Sciatic nerve (tissue), 2 donors: ENCODE data around the gene ARHGAP18. TPM values are rescaled to one million over a fixed set of nuclear protein-coding genes. Genes with fewer than 3 reads are reported as not detected.

ENCODE experiments used
- ATAC-seq: fragments of 200-7000 bp; cut with Tn5 transposase; one replicate; pipeline ENCODE4 v1.9.1; 2020; ENCODE audit warnings: mild to moderate bottlenecking, moderate library complexity
- DNase-seq: peaks from one replicate; pipeline ENCODE4 v3.0.0-alpha.2; 2020; ENCODE audit warnings: low spot score
- intact Hi-C: fragments of 100-400 bp; cut with DNase I; formaldehyde crosslinking; loops from one replicate; pipeline ENCODE4 v1.14.2; 2022
- total RNA-seq: library from RNA; stranded (reverse); fragmentation: NEBNext Ultra II Directional; extraction: Animal tissue kit (Norgen Biotek cat#: 25700); gene quantifications from one replicate; pipeline ENCODE4 v1.2.1, GENCODE V29; 2021
- donor health status: DM: no; HTN: no; CAD: no.
- donor health status: DM: no; HTN: no; CAD: no.

Gene ARHGAP18, protein sequence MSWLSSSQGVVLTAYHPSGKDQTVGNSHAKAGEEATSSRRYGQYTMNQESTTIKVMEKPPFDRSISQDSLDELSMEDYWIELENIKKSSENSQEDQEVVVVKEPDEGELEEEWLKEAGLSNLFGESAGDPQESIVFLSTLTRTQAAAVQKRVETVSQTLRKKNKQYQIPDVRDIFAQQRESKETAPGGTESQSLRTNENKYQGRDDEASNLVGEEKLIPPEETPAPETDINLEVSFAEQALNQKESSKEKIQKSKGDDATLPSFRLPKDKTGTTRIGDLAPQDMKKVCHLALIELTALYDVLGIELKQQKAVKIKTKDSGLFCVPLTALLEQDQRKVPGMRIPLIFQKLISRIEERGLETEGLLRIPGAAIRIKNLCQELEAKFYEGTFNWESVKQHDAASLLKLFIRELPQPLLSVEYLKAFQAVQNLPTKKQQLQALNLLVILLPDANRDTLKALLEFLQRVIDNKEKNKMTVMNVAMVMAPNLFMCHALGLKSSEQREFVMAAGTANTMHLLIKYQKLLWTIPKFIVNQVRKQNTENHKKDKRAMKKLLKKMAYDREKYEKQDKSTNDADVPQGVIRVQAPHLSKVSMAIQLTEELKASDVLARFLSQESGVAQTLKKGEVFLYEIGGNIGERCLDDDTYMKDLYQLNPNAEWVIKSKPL
- total RNA-seq: 18.2 TPM

DNA sequence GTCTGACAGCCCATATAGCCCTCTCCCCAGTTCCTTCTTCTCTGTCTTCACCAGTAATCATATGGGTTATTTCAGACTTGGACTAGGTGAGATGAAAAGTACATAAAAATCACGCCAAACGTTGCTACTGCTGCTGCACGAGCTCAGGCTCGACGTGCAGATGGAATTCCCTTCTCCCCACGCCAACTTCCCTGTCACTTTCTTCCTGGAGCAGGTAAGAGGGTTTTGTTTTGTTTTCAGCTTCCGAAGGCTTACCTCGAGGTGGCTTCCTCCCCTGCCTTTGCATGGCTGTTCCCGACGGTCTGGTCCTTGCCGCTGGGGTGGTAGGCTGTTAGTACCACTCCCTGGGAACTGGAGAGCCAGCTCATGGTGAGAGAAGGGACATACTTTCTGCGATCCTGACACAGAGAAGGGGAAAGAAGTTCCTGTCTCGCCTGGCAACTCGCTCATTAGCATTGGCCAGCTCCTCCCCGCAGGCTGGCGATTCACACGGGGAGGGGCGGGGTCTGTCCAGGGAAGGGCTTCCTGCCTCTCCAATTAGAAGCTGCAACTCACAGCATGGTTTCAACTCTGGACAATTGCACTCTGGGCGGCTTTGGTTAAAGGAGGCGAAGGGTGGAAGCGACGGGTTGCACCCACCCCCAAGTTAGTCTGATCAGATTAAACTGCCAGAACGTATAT lies at the start of gene ARHGAP18:
Gene ARHGAP18 (minus strand): TSS at position 409 of the 681 bp plus-strand sequence. CDS start 41 bp downstream, at position 368.
- intact Hi-C loops: no loop called here
- DNase-seq (peak; percentile 92), ATAC-seq (peak; percentile 97)

DNA sequence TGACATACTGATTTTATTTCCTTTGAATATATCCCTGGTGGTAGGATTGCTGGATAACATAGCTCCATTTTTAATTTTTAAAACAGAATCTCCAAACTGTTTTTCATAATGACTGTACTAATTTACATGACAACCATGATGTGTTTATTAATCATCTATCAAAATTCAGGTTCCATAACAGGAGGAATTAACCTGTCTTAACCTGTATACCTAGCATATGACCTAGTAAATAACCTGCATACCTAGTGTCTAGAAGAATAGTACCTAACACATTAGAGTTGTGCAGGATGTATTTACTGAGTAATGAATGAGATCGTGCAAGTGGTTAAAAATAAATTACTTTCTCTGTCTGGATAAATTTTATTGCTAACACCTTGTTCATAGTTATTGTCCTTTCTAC lies 45.8 kb upstream of the ARHGAP18 start:
- no peak for DNase-seq
- no peak for ATAC-seq
- intact Hi-C loops: no loop called here

DNA sequence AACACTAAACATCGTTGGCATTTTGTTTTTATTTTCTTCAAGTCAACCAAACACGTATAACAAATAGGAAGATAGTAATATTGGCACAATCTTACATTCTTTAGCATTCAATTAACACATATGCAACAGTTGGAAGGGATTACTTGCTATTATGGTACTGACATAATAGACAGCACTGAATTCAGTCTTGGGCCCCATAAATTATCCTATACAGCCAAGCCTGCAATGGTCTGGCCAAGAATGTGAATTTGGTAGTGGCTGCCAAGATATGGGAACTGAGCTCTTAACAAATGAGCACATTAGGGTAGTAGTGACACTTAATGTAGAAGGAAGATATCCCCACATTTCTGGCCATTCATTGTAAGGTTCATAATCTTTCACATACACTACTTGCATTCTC lies 44.8 kb upstream of the ARHGAP18 start:
- intact Hi-C loops: no loop called here
- DNase-seq: no peak
- no peak for ATAC-seq

DNA sequence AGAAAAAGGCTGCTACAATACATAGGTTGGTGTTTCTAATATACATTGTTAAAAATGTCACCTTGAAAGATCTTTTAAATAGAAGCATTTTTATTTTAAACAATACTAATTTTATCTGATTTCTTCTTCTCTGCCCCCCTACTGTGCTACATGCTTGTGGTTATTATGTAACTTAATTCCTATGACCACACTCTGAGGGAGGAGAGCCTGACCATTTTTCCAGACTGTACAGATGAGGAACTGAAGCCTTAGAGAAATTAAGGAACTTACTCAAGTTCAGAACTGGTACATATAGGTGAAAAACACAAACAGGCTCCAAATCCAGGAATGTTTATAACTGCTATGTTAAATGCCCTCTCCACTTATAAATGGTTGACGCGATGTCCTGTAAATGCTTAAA lies 43.4 kb upstream of the ARHGAP18 start:
- intact Hi-C loops: no loop called here
- ATAC-seq: no peak

DNA sequence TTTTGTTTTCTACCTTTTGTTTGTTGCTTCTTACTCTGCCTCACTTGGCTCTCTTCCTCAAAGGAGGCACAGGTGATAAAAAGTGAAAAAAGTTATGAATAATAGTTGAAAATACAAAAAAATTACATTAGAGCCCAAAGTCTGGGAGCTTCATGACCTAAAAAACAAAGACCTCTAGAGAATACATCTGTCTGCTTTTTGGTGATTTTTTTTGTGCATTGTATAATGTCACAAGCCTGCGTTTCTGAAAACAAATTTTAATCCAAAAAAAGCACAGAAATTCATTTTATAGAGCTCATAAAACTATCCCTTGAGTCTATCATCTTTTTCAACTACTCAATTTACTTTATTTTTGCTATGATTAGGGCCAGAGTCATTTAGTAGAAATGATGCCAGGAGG lies 41.4 kb upstream of the ARHGAP18 start:
- intact Hi-C loops: no loop called here
- DNase-seq (no peak), ATAC-seq (no peak)

More for the DNA sequence above, 43.4 kb upstream of the ARHGAP18 start:
- DNase-seq: no peak

DNA sequence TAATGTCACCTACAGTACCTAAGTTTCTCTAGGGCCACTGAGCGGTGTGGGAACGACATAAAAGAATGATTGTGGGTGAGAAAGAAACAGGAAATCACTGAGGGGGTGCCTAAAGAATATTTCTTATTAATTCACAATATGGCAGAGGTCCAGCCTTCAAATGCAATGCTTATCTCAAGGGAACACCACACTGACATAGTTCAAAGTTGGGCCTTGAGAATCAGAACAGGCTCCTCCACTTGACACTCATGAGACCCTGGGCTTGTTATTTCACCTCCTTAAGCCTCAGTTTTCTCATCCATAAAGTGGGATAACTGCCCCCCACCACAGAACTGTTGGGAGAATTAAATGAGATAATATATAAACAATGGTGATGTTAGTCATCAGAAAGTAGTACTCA lies 40.4 kb upstream of the ARHGAP18 start:
- DNase-seq: no peak
- ATAC-seq: no peak
- intact Hi-C loops: no loop called here

DNA sequence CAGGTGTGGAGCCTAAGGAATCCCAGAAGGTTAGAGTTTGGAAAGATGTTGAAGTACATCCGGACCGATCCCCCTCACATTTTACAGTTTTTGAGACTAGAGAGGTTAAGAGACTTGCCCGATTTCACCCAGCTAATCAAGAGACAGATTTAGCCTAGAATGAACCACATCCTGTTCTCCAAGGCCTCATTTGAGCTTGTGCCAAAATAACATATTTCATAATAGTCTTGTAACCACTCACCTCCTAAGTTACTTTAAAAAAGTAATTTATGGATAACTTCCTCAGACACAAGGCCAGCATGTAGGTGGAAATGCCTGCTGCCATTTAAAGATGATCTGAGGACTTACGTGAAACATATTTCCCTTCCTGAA lies 39.8 kb upstream of the ARHGAP18 start:
- ATAC-seq (peak; percentile 80), DNase-seq (no peak)
- intact Hi-C loops: no loop called here

DNA sequence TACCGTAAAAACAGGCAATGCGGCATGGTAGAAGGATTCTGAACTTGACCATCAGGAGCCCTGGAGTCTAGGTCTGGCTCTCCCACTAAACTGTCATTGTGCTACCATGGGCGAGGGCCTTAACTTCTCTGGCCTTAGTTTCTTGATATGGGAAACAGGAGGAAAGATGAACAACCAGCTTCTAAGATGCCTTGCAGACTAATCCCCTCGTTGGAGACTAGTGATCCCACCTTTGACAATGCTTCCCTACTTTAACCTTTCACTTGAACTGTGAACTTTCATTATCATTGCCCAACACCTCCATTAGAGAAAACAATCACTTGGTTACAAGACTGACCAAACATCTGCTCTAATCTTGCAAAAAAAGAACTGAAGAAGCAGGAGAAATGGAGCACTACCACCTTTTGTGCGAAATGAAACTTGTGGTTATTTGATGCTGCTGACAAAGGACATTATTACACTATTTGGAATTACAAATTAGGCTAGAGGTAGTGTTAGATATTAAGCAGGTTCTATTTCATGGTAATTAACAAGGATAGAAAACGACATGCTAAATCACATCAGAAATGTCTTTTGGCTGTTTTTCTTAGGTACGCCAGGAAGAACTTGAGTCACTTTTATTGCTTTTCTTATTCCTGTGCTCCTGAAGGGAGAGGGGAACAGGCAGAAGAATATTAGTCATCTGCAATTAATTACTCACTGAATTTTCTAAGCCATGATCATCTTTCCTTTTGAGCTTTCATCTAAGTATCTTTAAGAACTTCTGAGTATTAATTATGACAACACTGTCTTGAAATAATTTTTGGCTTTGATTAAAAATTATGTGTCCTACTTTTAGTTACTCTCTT lies 39.1 kb upstream of the ARHGAP18 start:
- ATAC-seq (no peak), DNase-seq (no peak)
- intact Hi-C loops: no loop called here

DNA sequence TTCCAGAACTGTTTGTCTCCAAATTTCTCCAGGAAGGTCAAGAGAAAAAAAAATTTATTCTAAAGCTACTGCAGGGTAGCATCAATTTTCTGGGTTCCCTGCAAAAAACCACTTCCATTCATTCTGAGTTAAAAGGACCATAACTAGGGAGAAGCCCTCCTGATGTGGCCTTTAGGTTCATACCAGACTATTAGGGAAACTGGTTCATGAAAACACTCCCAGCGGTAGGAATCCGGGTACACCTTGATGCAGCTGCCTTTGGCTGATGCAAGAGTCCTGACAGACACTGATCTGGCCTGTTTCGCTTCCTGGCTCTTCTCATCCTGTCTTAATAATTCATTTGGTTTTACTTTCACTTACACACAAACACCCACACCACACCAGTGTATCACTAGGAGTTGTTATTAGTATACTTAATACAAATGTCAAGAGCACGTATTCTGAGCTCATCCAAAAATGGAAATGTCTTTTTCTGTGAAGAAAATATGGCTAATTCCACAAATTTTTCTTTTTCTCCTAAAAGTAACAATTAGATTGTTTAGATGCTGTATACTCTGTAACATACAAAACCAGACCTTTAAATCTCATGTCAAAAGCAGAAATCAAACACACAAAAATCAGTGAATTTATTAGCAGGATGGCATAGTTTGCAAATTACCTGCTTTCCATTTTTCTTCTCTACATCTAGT lies 38.4 kb upstream of the ARHGAP18 start:
- no peak for DNase-seq
- intact Hi-C loops: no loop called here
- peak; percentile 59 for ATAC-seq

DNA sequence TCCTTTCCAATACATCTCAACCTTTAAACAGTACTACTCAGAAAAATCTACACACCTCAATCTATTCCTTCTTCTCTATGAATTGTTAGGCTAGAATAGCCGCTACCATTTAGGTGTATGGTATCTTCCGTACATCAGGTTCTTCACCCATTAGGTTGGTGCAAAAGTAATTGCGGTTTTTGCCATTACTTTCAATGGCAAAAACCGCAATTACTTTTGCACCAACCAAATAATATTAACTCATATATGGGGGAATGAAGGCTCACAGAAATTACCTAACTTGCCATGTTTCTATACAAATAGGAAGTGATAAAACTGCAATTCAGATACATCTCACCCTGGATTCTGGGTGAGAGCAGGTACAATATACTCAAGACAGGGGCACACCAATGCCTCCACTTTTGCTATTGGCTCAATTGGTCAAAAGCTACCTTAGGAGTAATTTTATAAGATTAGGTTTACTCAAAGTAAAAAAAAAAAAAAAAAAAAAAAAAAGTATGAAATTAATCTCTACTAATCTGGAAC lies 37.7 kb upstream of the ARHGAP18 start:
- DNase-seq (no peak), ATAC-seq (no peak)
- intact Hi-C loops: no loop called here

DNA sequence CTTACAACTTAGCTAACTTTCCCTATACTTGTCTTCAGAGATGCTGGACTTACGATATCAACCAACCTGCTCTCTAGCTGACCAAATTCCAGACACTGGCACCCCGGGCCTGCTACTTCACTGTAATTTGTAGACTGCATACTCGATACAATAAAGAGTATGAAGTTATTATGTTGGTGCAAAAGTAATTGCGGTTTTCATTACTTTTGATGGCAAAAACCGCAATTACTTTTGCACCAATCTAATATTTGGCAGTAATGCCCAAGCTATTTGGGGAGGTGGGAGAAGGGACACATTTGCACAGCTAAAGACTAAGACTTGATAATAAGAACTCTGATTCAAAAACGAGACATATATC lies 34.9 kb upstream of the ARHGAP18 start:
- ATAC-seq: no peak
- DNase-seq: no peak
- intact Hi-C loops: no loop called here

DNA sequence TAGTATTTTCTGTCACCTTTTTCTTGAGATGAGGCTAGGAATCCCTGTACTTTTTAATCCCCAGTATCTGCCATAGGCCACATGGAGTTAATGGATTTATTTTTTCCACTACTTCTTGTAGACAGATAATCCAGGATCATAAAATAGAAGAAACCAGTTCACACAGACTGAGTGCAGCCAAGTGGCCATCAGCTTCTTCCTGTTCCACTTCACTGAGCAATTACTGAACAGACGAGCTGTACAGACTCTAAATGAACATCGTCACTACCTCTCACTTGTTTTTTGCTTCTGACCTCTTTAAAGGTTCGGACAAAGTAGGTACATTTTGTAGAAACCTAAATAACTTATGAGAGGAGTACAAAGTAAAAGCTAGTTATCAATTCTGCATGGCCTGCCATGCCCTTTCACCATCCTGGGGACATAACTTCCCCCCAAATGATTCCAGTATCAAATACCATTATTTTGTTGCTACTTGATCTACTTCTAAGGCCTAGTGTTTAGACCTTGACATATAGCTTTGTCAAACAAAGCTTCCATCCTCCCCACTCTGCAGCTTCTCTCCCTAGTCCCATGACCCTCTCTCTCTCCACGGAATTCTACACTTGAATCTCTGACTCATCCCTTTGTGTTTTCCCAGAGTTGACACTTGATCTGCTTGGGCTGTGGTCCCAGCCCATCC lies 34.4 kb upstream of the ARHGAP18 start:
- DNase-seq (no peak), ATAC-seq (peak; percentile 83)
- intact Hi-C loops: no loop called here

DNA sequence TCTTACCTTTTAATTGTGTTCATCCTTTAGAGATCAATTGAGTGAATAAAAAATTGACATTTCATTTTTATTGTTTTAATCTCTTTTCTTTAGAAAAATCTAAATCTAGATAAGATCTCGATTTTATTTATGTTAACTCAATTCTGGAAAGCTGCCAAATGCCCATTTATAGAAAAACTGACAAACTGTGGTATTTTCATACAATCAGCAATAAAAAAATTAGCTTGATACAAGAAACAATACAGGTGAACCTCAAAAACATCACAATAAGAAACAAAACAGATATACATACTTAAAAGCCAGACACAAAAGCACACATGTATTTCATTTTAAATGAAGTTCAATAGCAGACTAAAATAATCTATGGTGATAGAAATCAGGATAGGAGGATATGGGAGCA lies 30.0 kb upstream of the ARHGAP18 start:
- ATAC-seq (no peak), DNase-seq (no peak)
- intact Hi-C loops: no loop called here

DNA sequence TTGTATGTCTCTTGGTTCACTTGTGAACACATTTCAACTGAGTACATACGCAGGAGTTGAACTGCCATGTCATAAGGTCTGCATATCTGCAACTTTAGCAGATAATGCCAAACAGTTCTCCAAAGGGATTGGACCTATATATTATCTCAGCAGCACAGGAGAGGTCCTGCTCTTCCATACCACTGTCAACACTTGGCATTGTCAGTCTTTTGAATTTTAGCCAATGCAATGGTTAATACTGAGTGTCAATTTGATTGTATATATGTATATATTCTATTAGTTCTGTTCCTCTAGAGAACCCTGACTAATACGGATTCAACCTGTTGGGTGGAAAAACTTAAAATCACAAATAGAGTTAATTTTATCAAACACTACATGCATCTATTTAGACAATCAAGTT lies 26.1 kb upstream of the ARHGAP18 start:
- DNase-seq (no peak), ATAC-seq (no peak)
- intact Hi-C loops: no loop called here

DNA sequence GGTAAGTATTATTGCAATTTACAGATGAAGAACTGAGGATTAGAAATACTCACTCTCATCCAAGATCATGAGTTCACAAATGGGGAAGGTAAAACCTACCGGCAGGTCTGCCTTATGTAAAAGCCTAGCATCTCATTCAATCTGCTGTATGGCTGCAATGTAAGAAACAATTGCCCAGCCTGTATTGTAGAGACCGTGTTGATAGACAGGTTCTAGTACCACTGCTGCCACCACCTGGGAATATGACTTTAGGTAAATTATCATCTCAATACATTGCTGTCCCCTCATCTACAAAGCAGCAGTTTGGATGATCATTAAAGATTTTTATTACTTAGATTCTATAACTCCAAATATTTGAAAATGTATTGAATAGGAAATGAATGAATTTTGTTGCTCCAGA lies 23.3 kb upstream of the ARHGAP18 start:
- intact Hi-C loops: no loop called here
- ATAC-seq (no peak), DNase-seq (no peak)

DNA sequence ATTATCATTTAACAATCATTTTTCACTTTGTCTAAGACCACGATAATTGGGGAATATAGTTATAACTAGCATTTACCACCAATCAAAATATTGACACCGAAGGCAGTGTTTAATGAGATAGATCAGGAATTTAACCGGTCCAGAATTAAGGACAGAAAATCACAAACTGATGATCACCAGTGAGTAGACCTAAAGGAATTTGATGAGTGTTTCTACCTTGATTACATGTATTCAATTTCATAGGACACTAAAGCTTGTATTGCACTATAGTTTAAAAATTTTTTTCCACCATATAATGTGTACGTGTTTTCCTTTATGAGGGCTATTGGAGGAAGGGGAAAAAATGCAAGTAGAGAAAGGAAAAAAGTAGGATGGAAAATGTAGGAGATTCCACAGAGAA lies 22.6 kb upstream of the ARHGAP18 start:
- DNase-seq (no peak), ATAC-seq (no peak)
- intact Hi-C loops: no loop called here

DNA sequence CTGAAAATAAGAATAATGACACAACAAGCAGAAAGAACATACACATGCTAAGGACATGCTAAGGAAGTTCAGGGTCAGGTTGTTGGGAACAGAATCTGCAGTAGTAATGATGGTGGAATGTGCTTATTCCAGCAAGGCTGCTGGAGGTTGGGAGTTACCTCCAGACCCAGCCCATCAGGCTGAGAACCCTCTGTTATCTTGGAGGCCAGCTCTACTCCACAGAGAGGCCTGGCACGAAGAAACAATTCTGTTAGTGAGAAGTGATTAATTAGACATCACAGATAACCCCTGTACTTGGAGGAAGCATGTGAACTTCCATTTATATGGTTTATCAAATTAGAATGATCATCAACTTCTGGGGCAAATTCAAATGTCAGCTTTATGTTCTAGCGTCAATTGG lies 22.1 kb upstream of the ARHGAP18 start:
- no peak for DNase-seq
- ATAC-seq: no peak
- intact Hi-C loops: no loop called here

DNA sequence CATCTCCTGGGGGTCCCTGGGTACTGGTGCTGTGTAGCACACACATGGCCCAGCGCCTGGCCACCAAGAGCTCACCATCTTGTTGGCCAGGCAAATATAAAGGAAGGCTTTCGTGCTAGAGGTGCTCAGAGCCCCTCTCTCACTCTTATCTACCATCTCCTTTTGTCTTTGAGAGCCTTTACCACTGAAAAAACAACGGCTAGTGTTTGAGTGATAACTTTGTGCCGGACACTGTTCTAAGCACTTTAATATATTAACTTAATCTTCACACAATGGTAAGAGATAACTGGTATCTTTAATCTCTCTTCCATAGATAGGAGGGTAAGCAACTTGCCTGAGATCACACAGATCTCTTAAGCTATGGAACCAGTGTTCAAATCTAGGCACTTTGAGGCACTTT lies 21.5 kb upstream of the ARHGAP18 start:
- no peak for DNase-seq
- intact Hi-C loops: no loop called here
- ATAC-seq: no peak
